ENCODE data around the gene ITSN1. TPM values are rescaled to one million over a fixed set of nuclear protein-coding genes. Genes with fewer than 3 reads are reported as not detected.

The ITSN1 gene
- total and polyA plus RNA-seq, 2 donors from 2014 or later = 8.1 to 42.5 TPM

GRCh38 chr21:33844104-33844889, 202.0 kb downstream of the ITSN1 start:
- no peak overlapping the region for H3K4me3 ChIP-seq (ENCODE audit: low read length in 3 of 3)
- no peak overlapping the region for H3K27ac ChIP-seq (ENCODE audit: low read depth in 2 of 2, low read length in 2 of 2)
- no peaks in the 10 kb centered on the region for H3K27me3 ChIP-seq (ENCODE audit: control insufficient read depth, insufficient read depth, low read length)
- no peaks in the 10 kb centered on the region for H3K9me3 ChIP-seq (ENCODE audit: control insufficient read depth in 2 of 3, insufficient read depth in 1 of 3, low read length in 3 of 3)
- H3K36me3 ChIP-seq (ENCODE audit: control insufficient read depth in 2 of 3, insufficient read depth in 3 of 3, low read length in 3 of 3) = no peaks in the 10 kb centered on the region
- H3K4me1 ChIP-seq (ENCODE audit: control insufficient read depth in 2 of 3, insufficient read depth in 2 of 3, low read depth in 1 of 3, low read length in 3 of 3) = peaks cover 0 to 20% (median 19%) of the 10 kb centered on the region in 3 donors
- no peak overlapping the region for H3K9ac ChIP-seq (ENCODE audit: low read length in 3 of 3)
- FAIRE-seq (no peak), DNase-seq (peak in 4 of 5 donors; percentile 76 to 91 (median 86))
- no peak for TF ChIP-seq CTCF (IDR thresholded peaks at IDR 0.05; ENCODE audit: borderline replicate concordance, extremely low read depth, insufficient read depth)
- intact Hi-C loops (cut with DNase I) = no loop called here

- no peaks in the 10 kb centered on the region for H3K27me3 ChIP-seq (ENCODE audit: control insufficient read depth, insufficient read depth, low read length)
- H3K9ac ChIP-seq (ENCODE audit: low read length in 3 of 3) = no peak overlapping the region
- peaks cover 0 to 16% (median 15%) of the 10 kb centered on the region in 3 donors for H3K4me1 ChIP-seq (ENCODE audit: control insufficient read depth in 2 of 3, insufficient read depth in 2 of 3, low read depth in 1 of 3, low read length in 3 of 3)
- FAIRE-seq = no peak
- intact Hi-C loops (cut with DNase I) = no loop called here
- no peak overlapping the region for H3K27ac ChIP-seq (ENCODE audit: low read depth in 2 of 2, low read length in 2 of 2)
- DNase-seq = no peak
- no peak for TF ChIP-seq CTCF (IDR thresholded peaks at IDR 0.05; ENCODE audit: borderline replicate concordance, extremely low read depth, insufficient read depth)
- no peaks in the 10 kb centered on the region for H3K9me3 ChIP-seq (ENCODE audit: control insufficient read depth in 2 of 3, insufficient read depth in 1 of 3, low read length in 3 of 3)
- H3K4me3 ChIP-seq (ENCODE audit: low read length in 3 of 3) = no peak overlapping the region
- H3K36me3 ChIP-seq (ENCODE audit: control insufficient read depth in 2 of 3, insufficient read depth in 3 of 3, low read length in 3 of 3) = no peaks in the 10 kb centered on the region
Observed at GRCh38 chr21:33844890-33845205, 202.5 kb downstream of the ITSN1 start.

- FAIRE-seq = no peak
- no peaks in the 10 kb centered on the region for H3K36me3 ChIP-seq (ENCODE audit: control insufficient read depth in 2 of 3, insufficient read depth in 3 of 3, low read length in 3 of 3)
Observed at GRCh38 chr21:33846141-33846540, 203.8 kb downstream of the ITSN1 start.

More at GRCh38 chr21:33846141-33846540, 203.8 kb downstream of the ITSN1 start:
- Histone ChIP-seq H3K27me3 (ENCODE audit: control insufficient read depth, insufficient read depth, low read length) (no peaks in the 10 kb centered on the region), H3K4me3 (ENCODE audit: low read length in 3 of 3) (no peak overlapping the region), H3K4me1 (ENCODE audit: control insufficient read depth in 2 of 3, insufficient read depth in 2 of 3, low read depth in 1 of 3, low read length in 3 of 3) (peaks cover 0 to 15% (median 14%) of the 10 kb centered on the region in 3 donors), H3K9ac (ENCODE audit: low read length in 3 of 3) (no peak overlapping the region), H3K27ac (ENCODE audit: low read depth in 2 of 2, low read length in 2 of 2) (no peak overlapping the region), H3K9me3 (ENCODE audit: control insufficient read depth in 2 of 3, insufficient read depth in 1 of 3, low read length in 3 of 3) (no peaks in the 10 kb centered on the region)
- intact Hi-C loops (cut with DNase I) = no loop called here
- DNase-seq = no peak
- no peak for TF ChIP-seq CTCF (IDR thresholded peaks at IDR 0.05; ENCODE audit: borderline replicate concordance, extremely low read depth, insufficient read depth)
